Osteocyte (in vitro differentiated cells): ENCODE data around the gene FDPS. TPM values are rescaled to one million over a fixed set of nuclear protein-coding genes. Genes with fewer than 3 reads are reported as not detected.

Experiments
- DNase-seq: peaks from one replicate; pipeline ENCODE4 v3.0.0; 2021; ENCODE audit warnings: mixed read lengths; ENCODE audit not compliant: unreplicated experiment; ENCODE audit errors: extremely low spot score
- H3K27ac Mint-ChIP-seq: one replicate; pipeline ENCODE4 v1.8.0; 2021; ENCODE audit warnings: mild to moderate bottlenecking, mixed read lengths; ENCODE audit not compliant: unreplicated experiment
- H3K27me3 Mint-ChIP-seq: one replicate; pipeline ENCODE4 v1.8.0; 2021; ENCODE audit warnings: mixed read lengths; ENCODE audit not compliant: unreplicated experiment
- H3K36me3 Mint-ChIP-seq: one replicate; pipeline ENCODE4 v1.8.0; 2021; ENCODE audit warnings: mixed read lengths; ENCODE audit not compliant: unreplicated experiment
- H3K4me1 Mint-ChIP-seq: one replicate; pipeline ENCODE4 v1.8.0; 2021; ENCODE audit warnings: mixed read lengths; ENCODE audit not compliant: unreplicated experiment
- H3K4me3 Mint-ChIP-seq: one replicate; pipeline ENCODE4 v1.8.0; 2021; ENCODE audit warnings: mild to moderate bottlenecking, moderate library complexity, mixed read lengths; ENCODE audit not compliant: unreplicated experiment
- H3K9me3 Mint-ChIP-seq: one replicate; pipeline ENCODE4 v1.8.0; 2021; ENCODE audit warnings: mixed read lengths; ENCODE audit not compliant: unreplicated experiment
- total RNA-seq: library from RNA; stranded (reverse); gene quantifications from 2 replicates; pipeline ENCODE4 v1.2.1, GENCODE V29; 2021
- TF ChIP-seq, protein P1 (sequence below): fragments of 200-600 bp; sonication (generic); IDR thresholded peaks from 2 replicates; pipeline ENCODE4 v1.5.0; 2021; ENCODE audit warnings: antibody characterized with exemption, mild to moderate bottlenecking, moderate library complexity

FDPS gene
- total RNA-seq, 1 donor from 2014 or later: 119 TPM

- H3K4me3 Mint-ChIP-seq: no peak overlapping the region
- H3K27ac Mint-ChIP-seq: no peak overlapping the region
- peaks cover 16% of the 10 kb centered on the region for H3K27me3 Mint-ChIP-seq
- H3K4me1 Mint-ChIP-seq: no peaks in the 10 kb centered on the region
- no peak for DNase-seq
- no peaks in the 10 kb centered on the region for H3K9me3 Mint-ChIP-seq
- H3K36me3 Mint-ChIP-seq: no peaks in the 10 kb centered on the region
- TF ChIP-seq, protein P1, sequence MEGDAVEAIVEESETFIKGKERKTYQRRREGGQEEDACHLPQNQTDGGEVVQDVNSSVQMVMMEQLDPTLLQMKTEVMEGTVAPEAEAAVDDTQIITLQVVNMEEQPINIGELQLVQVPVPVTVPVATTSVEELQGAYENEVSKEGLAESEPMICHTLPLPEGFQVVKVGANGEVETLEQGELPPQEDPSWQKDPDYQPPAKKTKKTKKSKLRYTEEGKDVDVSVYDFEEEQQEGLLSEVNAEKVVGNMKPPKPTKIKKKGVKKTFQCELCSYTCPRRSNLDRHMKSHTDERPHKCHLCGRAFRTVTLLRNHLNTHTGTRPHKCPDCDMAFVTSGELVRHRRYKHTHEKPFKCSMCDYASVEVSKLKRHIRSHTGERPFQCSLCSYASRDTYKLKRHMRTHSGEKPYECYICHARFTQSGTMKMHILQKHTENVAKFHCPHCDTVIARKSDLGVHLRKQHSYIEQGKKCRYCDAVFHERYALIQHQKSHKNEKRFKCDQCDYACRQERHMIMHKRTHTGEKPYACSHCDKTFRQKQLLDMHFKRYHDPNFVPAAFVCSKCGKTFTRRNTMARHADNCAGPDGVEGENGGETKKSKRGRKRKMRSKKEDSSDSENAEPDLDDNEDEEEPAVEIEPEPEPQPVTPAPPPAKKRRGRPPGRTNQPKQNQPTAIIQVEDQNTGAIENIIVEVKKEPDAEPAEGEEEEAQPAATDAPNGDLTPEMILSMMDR: no peak
Measured at GRCh38 chr1:155300024-155300423, 8.6 kb upstream of the FDPS start.

- H3K4me1 Mint-ChIP-seq: peaks cover 2% of the 10 kb centered on the region
- no peaks in the 10 kb centered on the region for H3K9me3 Mint-ChIP-seq
- no peak for DNase-seq
- H3K27me3 Mint-ChIP-seq: peaks cover 16% of the 10 kb centered on the region
- H3K4me3 Mint-ChIP-seq: no peak overlapping the region
- no peak overlapping the region for H3K27ac Mint-ChIP-seq
- TF ChIP-seq, protein P1: no peak
- H3K36me3 Mint-ChIP-seq: no peaks in the 10 kb centered on the region
Measured at GRCh38 chr1:155300553-155301329, 7.9 kb upstream of the FDPS start.

DNA sequence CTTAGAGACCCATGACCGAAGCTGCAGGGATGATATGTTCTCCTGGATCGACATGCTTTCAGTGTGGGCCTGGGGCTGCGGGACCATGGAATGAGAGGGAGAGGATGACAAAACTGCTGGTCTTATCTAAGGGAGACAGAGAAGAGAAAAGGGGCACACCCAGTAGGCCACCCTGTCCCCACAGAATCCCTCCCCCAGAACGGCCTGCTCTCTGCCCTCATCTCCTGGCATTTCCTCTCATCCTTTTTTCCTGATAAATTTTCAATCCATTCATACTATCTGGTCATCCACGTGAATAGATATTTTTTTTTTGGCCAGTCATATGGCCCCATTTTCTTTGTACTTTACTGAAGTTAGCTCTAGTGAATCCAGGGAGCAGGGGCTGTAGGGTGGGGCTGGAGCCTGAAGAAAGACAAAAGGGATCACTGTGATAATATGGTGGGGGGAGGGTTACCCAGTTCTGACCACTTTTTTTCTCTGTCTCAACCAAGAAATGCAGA is 7.3 kb upstream of the FDPS start, which contains the start of gene PKLR:
Gene PKLR, minus strand, starts transcription at position 97 of the 500 bp plus-strand sequence. Its CDS starts 43 bp downstream, at position 54.
- TF ChIP-seq, protein P1: no peak
- Mint-ChIP-seq H3K27me3 (peaks cover 13% of the 10 kb centered on the region), H3K36me3 (no peaks in the 10 kb centered on the region), H3K4me3 (no peak within 1 kb of the TSS), H3K4me1 (peaks cover 6% of the 10 kb centered on the region), H3K27ac (no peak within 1 kb of the TSS), H3K9me3 (no peaks in the 10 kb centered on the region)
- no peak for DNase-seq

DNA sequence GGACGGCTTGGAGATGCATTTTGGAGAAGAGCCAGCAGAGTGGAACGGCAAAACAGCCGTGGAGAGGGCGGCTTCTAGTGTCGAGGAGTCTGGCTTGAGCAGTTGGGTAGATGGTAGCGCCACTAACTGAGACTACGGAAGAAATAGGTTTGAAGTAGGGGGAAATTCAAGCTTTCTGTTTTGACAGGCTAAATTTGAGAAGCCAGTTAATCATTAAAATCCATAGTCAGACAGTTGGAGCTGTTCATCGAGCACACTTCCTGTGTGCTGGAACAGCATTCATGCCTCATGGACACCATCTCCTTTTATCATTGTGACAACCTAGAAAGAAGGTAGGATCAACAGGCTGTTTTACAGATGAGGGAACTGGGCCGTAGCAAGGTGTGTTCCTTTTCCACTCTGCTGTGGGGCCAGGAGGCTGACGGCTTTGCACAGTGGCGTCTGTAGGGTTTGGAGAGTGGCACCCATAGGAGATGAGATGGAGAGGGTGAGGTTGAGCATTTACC is 4.1 kb upstream of the FDPS start:
- no peak overlapping the region for H3K4me3 Mint-ChIP-seq
- TF ChIP-seq, protein P1: no peak
- no peak overlapping the region for H3K27ac Mint-ChIP-seq
- no peaks in the 10 kb centered on the region for H3K9me3 Mint-ChIP-seq
- peaks cover 12% of the 10 kb centered on the region for H3K4me1 Mint-ChIP-seq
- no peak for DNase-seq
- H3K36me3 Mint-ChIP-seq: no peaks in the 10 kb centered on the region
- H3K27me3 Mint-ChIP-seq: no peaks in the 10 kb centered on the region

DNA sequence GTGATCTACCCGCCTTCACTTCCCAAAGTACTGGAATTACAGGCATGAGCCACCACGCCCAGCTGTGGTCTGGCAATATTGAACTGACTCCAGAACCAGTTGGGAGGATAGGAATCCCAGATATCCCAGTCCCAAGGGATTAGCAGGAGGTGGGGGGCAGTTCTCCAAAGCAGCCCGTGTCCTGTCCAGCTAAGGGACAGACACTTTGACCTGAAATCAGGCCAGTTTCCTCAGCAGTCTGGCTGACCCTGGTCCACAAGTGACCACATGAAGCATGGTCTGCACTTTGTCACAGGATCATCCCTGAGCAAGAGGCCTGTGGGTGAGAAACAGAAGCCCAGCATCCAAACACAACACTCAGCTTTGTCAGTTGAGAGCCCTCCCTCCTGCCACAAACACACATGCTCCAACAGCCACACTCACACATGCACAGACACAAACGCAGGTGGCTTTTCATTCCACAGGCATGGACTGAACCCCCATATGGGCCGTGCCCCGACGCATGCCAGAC is 2.7 kb upstream of the FDPS start:
- Mint-ChIP-seq H3K27ac (no peak overlapping the region), H3K4me1 (peaks cover 23% of the 10 kb centered on the region), H3K36me3 (no peaks in the 10 kb centered on the region), H3K27me3 (no peaks in the 10 kb centered on the region), H3K4me3 (no peak overlapping the region), H3K9me3 (no peaks in the 10 kb centered on the region)
- TF ChIP-seq, protein P1: no peak
- DNase-seq: no peak
